Lower leg skin (tissue), 4 donors: ENCODE results near the gene ASB1. TPM values are rescaled to one million over a fixed set of nuclear protein-coding genes. Genes with fewer than 3 reads are reported as not detected.

ENCODE experiments used
- DNase-seq, 2 donors: peaks; one replicate each; pipeline ENCODE4 v3.0.0-alpha.2; 2019; ENCODE audit warnings: low spot score in 2 of 2
- H3K4me3 ChIP-seq: fragments of 200-600 bp; sonication (generic); 2 replicates; pipeline ENCODE4 v1.5.1; 2017; ENCODE audit warnings: mild to moderate bottlenecking, low read depth; ENCODE audit not compliant: poor library complexity, severe bottlenecking
- POLR2A ChIP-seq, 2 donors: fragments of 450-650 bp; IDR thresholded peaks; one replicate each; pipeline ENCODE4 v1.6.1; 2016 to 2017; ENCODE audit warnings: antibody characterized with exemption in 2 of 2, mild to moderate bottlenecking in 1 of 2, moderate library complexity in 1 of 2
- WGBS, 2 donors: methylation state at CpG; one replicate each; pipeline ENCODE4 v1.1.5; 2018; 5-methylcytosine and 5-hydroxymethylcytosine counted together
- intact Hi-C: fragments of 100-400 bp; cut with DNase I; formaldehyde crosslinking; loops from one replicate; pipeline ENCODE4 v1.15.0; 2023; ENCODE audit warnings: low total_unique reads
- total RNA-seq, 4 donors: library from RNA; depleted of rRNA; stranded (reverse); fragments of >200 nt; gene quantifications; one replicate each; pipeline ENCODE4 v1.1.0, GENCODE V29; 2016
- TF ChIP-seq, protein P1 (sequence below), 3 donors: fragments of 450-650 bp; IDR thresholded peaks; one replicate each; pipeline ENCODE4 v1.5.1; 2016; ENCODE audit warnings: antibody characterized with exemption in 3 of 3, mild to moderate bottlenecking in 3 of 3, moderate library complexity in 2 of 3

Gene ASB1
- total RNA-seq, 4 donors from 2014 or later = 16.6 to 32.9 (median 21.0) TPM

DNA sequence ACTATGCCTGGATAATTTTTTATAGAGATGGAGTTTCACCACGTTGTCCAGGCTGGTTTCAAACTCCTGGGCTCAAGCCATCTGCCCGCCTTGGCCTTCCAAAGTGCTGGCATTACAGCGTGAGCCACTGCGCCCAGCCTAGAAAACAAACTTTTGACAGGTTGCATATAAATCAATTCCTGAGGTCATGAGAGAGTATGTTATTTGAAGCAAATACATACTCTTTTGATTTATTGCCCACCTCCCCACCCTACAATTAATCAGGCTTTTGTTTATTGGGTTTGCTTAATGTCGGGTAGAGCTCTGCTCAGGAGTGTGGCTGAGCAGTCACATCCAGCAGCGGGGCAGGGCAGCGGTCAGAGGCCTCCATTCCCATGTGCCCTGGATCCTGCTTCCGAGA lies 37.9 kb upstream of the ASB1 start:
- no peak for TF ChIP-seq POLR2A (IDR thresholded peaks at IDR 0.05)
- TF ChIP-seq, protein P1, sequence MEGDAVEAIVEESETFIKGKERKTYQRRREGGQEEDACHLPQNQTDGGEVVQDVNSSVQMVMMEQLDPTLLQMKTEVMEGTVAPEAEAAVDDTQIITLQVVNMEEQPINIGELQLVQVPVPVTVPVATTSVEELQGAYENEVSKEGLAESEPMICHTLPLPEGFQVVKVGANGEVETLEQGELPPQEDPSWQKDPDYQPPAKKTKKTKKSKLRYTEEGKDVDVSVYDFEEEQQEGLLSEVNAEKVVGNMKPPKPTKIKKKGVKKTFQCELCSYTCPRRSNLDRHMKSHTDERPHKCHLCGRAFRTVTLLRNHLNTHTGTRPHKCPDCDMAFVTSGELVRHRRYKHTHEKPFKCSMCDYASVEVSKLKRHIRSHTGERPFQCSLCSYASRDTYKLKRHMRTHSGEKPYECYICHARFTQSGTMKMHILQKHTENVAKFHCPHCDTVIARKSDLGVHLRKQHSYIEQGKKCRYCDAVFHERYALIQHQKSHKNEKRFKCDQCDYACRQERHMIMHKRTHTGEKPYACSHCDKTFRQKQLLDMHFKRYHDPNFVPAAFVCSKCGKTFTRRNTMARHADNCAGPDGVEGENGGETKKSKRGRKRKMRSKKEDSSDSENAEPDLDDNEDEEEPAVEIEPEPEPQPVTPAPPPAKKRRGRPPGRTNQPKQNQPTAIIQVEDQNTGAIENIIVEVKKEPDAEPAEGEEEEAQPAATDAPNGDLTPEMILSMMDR (IDR thresholded peaks at IDR 0.05) = no peak
- no peak for DNase-seq
- H3K4me3 ChIP-seq = no peak overlapping the region
- 66 to 75% methylated on average over 8 of the region's 8 CpGs for WGBS, 2 donors
- intact Hi-C loops = no loop called here

DNA sequence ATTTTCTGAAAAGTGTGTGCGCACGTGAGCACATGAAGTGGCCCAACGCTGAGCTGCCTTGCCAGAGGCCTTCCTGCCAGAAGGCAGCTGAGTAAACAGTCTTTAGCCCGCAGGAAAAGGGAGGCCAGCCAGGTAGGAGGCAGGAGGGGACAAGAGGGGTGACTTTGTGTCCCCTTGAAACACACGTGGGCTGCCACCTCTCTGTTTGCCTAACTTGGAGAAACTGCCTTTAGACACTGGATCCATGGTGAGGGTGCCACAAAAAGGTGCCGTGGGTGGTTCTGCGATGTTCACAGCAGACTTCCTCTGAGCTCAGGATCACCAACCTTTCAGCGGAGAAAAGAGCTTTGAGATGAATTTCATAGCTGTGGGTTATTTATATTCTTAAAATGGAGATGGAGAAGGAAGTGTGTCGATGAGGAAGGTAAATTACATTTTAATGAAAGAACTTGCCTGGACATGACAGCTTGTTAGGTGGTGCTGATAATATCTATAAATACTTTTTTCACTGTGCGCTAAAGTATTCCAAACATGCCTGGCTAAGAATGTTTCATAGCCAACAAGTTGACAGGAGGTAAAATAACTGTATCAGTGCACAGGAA lies 36.6 kb upstream of the ASB1 start:
- TF ChIP-seq POLR2A (IDR thresholded peaks at IDR 0.05) = no peak
- TF ChIP-seq, protein P1 (IDR thresholded peaks at IDR 0.05) = no peak
- 52 to 63% methylated on average over 10 of the region's 10 CpGs for WGBS, 2 donors
- intact Hi-C loops = no loop called here
- no peak overlapping the region for H3K4me3 ChIP-seq
- DNase-seq = peak in 1 of 2 donors; percentile 74

DNA sequence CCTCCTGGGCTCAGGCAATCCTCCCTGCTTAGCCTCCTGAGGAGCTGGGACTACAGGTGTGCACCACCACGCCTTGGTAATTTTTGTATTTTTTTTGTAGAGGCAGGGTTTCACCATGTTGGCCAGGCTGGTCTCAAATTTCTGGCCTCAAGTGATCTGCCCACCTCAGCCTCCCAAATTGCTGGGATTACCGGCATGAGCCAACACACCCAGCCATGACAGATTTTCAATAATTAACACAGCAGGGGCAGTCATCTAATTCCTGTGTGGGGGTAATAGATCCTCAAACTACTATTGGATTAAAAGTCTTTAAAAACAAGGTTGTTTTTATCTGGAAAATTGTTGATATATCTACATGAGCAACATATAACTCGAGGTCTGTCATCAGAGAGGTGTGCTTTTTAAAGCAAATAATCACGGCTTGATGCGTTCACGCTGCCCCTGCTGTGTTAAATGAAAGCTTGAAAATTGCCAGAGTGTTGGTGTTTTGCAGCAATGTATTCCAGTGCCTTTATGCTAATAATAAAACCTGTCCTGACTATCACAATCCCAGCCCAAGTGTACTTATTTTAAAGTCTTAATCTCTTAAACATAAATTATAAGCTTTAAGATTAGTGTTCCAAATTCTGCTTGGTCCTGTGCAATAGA lies 35.6 kb upstream of the ASB1 start:
- WGBS, 2 donors = 95 to 96% methylated on average over 6 of the region's 6 CpGs
- intact Hi-C loops = no loop called here
- no peak for TF ChIP-seq POLR2A (IDR thresholded peaks at IDR 0.05)
- TF ChIP-seq, protein P1 (IDR thresholded peaks at IDR 0.05) = no peak

DNA sequence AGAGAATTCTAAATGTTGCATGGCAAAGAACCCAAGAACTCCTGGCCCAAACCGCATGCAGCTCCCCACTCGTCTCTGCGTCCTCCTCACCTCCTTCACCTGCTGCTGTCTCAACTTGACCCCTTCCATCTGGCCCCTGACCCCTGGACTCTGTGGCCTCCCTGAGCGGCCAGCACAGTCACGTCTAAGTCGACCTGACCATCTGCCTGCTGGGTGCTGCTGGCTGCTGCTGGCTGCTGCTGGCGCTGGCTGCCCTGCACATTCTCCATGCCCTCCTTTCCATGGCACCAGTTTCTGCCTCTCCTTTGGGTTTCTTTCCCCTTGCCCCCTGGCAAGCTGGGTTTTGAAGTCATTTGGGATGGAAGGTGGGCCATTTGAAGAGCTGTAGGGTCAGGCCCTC lies 30.1 kb upstream of the ASB1 start:
- TF ChIP-seq, protein P1 (IDR thresholded peaks at IDR 0.05) = no peak
- no peak for TF ChIP-seq POLR2A (IDR thresholded peaks at IDR 0.05)
- intact Hi-C loops = no loop called here
- 93 to 97% methylated on average over 7 of the region's 7 CpGs for WGBS, 2 donors
- H3K4me3 ChIP-seq = no peak overlapping the region
- DNase-seq = peak in 1 of 2 donors; percentile 73

More for the DNA sequence above, 35.6 kb upstream of the ASB1 start:
- no peak overlapping the region for H3K4me3 ChIP-seq
- peak in 1 of 2 donors; percentile 61 for DNase-seq

DNA sequence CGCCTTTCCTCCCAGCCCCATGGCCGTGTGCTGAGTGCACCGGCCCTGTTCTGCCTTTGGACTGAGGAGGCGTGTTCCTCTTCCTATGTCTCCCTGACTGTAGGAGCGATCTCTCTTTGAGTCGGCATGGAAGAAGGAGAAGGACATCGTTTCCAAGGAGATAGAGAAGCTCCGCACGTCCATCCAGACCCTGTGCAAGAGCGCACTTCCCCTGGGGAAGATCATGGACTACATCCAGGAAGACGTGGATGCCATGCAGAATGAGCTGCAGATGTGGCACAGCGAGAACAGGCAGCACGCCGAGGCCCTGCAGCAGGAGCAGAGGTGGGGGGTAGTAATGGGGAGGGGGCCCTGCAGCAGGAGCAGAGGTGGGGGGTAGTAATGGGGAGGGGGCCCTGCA lies 29.4 kb upstream of the ASB1 start:
- no peak for TF ChIP-seq POLR2A (IDR thresholded peaks at IDR 0.05)
- TF ChIP-seq, protein P1 (IDR thresholded peaks at IDR 0.05) = no peak
- 78 to 85% methylated on average over 14 of the region's 14 CpGs for WGBS, 2 donors
- no peak for DNase-seq
- H3K4me3 ChIP-seq = no peak overlapping the region
- intact Hi-C loops = no loop called here
